Measurements from ENCODE around the gene RBM39. TPM values are rescaled to one million over a fixed set of nuclear protein-coding genes. Genes with fewer than 3 reads are reported as not detected.

RBM39 gene
- total RNA-seq, 1 donor from 2014 or later: 438 TPM

DNA sequence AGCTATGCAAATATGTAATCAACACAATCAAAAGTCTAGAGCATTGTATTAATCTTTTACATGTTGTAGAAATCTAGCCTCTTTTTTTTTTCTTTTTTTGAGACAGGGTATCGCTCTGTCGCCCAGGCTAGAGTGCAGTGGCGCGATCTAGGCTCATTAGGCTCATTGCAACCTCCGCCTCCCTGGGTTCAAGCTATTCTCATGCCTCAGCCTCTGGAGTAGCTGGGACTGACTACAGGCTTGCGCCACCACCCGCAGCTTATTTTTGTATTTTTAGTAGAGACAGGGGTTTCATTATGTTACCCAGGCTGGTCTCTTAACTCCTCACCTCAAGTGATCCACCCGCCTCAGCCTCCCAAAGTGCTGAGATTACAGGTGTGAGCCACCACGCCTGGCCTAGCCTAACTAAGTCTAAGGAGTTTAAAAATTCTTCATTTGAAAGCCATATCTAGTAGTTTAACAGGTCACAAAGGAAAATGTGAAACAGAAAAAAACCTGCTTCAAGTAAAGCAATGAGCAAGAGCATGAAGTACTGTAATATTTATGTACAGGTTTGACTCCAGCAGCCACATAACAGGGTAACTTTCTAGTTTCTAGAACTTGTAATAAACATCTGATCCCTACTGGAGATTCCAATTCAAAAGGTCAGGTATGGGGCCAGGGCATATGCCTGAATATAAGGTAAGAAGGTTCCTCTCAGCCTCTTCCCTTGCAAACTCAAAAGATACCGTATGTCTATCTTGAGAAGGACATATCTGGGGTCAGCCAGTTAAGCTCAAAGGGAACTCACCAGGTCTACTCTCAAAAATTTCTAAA lies 81.7 kb downstream of the RBM39 start:
- intact Hi-C loops (cut with DNase I): no loop called here
- DNase-seq (ENCODE audit: low spot score) (no peak), ATAC-seq (no peak)

DNA sequence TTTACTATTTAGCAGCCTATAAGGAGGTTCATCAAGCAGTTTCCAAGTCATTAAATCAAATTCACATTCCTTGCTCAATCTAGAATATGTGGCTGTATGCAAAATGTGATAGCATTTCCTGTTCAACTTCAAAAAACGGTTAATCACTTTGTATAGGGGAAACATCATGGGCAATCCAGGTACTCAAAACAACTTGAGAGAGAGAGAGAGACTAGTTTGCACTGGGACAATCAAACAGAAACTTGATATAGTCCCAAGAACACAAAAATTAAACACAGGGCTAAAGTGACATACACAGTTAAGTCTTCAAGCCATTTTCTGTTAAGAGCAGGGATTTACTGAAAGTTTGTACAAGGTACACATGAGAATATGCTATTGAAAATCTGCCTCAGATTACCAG lies 84.8 kb downstream of the RBM39 start:
- ATAC-seq: no peak
- intact Hi-C loops (cut with DNase I): no loop called here
- DNase-seq (ENCODE audit: low spot score): no peak

DNA sequence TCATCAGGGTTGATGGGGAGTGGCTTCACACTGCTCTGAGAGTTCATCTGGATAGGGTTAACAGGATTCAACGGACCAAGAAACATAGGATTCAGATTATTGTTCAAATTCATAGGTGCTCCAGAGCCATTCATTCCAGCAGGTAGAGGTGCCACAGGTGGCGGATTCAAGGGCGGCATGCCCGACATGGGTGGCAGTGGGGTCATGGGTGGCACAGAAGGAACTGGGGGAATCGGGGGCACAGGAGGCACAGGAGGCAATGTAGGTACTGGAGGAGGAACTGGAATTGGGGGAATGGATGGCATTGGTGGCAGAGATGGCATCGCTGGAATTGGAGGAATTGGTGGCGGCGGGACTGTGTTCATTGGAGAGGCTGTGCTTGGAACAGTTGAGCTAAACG lies 87.6 kb downstream of the RBM39 start:
- intact Hi-C loops (cut with DNase I): no loop called here
- DNase-seq (ENCODE audit: low spot score): no peak

DNA sequence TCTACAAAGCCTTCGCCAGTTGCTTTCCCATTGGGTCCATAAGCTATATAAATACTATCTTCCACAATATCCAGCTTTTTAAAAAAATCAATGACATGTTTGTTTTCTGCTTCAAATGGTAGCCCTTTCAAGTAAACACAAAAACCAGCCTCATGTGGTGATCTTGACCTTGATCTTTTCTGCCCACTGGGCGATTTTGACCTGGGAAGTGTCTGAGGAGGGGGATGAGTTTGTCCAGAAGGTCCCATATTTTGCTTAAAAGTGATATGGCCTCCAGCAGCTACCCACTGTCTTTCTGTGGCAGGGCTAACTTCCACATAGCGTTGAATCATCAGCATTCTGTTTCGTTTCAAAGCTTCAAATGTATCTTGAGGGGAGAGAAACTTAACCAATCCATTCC lies 88.2 kb downstream of the RBM39 start:
- ATAC-seq (no peak), DNase-seq (ENCODE audit: low spot score) (no peak)
- intact Hi-C loops (cut with DNase I): no loop called here

More for the DNA sequence above, 87.6 kb downstream of the RBM39 start:
- ATAC-seq: no peak

Other genes starting within 250 kb of the RBM39 start
- gene C20orf173, start 212.6 kb downstream of the RBM39 start, total RNA-seq: not detected
- 143 TPM for gene ERGIC3, start 200.2 kb downstream of the RBM39 start, total RNA-seq
- 4.5 TPM for gene SPAG4, start 126.4 kb downstream of the RBM39 start, total RNA-seq
- 167 TPM for gene CPNE1, start 77.4 kb downstream of the RBM39 start, total RNA-seq
- 77.7 TPM for gene RBM12, start 77.4 kb downstream of the RBM39 start, total RNA-seq
- gene NFS1, start 42.9 kb downstream of the RBM39 start, total RNA-seq: 26.7 TPM
- gene ROMO1, start 42.9 kb downstream of the RBM39 start, total RNA-seq: 63.8 TPM
- gene PHF20, start 29.8 kb upstream of the RBM39 start, total RNA-seq: 74.2 TPM
- gene SCAND1, start 212.2 kb upstream of the RBM39 start, total RNA-seq: 37.8 TPM
- 4.4 TPM for gene CNBD2, start 226.3 kb upstream of the RBM39 start, total RNA-seq